ENCODE measurements around the gene COL6A3. TPM values are rescaled to one million over a fixed set of nuclear protein-coding genes. Genes with fewer than 3 reads are reported as not detected.

The COL6A3 gene
- total RNA-seq, 1 donor = 0.52 TPM

DNA sequence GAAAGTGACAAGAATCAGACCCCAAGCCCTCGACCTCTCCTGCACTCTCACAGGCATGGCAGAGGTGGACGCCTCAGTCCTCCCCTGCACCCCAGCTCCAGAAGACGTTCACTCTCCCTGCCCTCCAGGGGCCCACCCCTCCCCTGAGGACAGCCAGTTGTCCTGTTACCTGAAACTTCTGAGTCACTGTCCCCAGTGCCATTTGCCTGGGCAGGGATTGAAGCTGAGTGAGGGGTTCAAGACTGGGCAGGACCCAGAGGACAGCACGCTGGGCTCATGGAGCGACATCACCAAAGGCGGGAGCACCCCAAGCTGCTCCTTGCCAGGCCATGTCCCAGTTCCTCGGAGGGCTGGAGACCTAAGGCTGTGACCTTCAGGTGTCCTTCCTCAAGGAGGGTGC, 34.2 kb upstream of the COL6A3 start:
- Histone ChIP-seq H3K27me3 (ENCODE audit: insufficient read depth, low read length) (no peaks in the 10 kb centered on the region), H3K9me3 (ENCODE audit: low read depth, low read length) (no peaks in the 10 kb centered on the region), H3K4me1 (ENCODE audit: insufficient read depth, low read length) (no peaks in the 10 kb centered on the region), H3K4me3 (ENCODE audit: low read length) (no peak overlapping the region)

DNA sequence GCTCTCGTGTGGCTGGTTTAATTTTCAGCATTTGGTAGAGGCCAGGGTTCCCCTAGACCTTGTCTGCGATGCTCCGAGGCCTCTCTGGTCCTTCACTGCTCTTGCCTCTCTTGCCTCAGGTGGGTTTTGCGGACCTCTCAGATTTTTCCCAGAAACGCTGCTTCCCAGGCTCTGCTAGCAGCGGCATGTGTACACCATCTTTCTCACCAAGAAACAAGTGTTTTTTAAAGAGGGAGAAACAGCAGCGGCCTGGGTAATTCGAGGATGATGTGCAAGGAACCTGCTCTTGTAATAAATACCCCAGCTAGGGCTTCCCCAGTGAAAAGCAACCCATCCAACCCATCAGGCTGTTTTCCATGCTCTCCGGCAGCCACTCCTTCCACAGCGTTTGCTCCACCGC, 33.5 kb upstream of the COL6A3 start:
- Histone ChIP-seq H3K4me3 (ENCODE audit: low read length) (no peak overlapping the region), H3K27me3 (ENCODE audit: insufficient read depth, low read length) (no peaks in the 10 kb centered on the region), H3K9me3 (ENCODE audit: low read depth, low read length) (no peaks in the 10 kb centered on the region), H3K4me1 (ENCODE audit: insufficient read depth, low read length) (no peaks in the 10 kb centered on the region)

DNA sequence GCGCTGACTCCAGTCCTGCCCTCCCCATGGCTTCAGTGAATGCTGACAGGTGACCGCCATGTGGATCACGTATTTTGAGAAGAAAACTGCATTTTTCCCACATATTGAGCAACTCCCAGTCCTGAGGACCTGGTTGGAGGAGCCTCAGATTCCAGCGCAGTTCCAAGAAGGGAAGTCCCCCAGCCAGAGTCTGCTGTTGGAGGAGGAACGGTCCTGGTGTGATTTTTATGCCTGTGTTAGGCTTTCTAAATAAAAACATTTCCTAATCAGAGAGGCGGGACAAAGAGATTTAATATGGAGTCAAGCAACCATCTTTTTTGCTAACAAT, 32.3 kb upstream of the COL6A3 start:
- Histone ChIP-seq H3K9me3 (ENCODE audit: low read depth, low read length) (no peaks in the 10 kb centered on the region), H3K27me3 (ENCODE audit: insufficient read depth, low read length) (no peaks in the 10 kb centered on the region), H3K4me1 (ENCODE audit: insufficient read depth, low read length) (peaks cover 3% of the 10 kb centered on the region), H3K4me3 (ENCODE audit: low read length) (no peak overlapping the region)

DNA sequence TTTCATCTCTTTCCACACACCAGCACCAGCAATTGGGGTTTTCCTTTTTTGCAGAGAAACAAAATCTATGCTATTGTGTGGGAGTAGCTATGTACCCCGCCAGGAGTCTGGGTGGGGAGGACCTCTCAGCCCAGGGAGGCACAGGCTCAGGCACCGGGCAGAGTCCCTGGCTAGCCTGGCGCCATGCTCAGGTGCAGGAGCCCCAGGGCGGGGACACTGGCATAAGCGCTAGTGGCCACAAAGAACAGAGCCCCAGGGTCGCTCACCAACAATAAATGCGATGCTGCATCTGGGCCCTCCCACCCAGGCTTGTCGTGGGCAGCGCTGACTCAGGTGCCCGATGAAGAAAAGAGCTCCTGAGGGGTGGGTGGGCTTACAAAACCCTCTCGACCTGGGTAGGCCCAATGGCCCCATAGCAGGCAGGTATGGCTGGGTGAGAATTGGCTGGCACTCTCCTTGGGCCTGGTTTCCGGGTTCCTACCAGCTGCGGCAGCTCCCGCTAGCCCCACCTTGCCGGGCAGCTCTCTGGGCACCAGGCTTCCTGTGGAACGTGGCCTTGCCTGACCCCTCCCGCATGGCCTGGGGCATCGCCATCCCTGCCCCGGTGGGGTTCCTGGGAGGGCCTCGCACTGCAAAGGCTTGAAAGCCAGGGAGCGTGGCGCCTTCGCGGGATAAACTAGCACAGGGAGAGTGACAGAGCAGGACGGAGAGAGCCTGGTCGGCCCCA, 31.8 kb upstream of the COL6A3 start:
- no peak overlapping the region for H3K4me3 ChIP-seq (ENCODE audit: low read length)
- peaks cover 3% of the 10 kb centered on the region for H3K4me1 ChIP-seq (ENCODE audit: insufficient read depth, low read length)
- no peaks in the 10 kb centered on the region for H3K27me3 ChIP-seq (ENCODE audit: insufficient read depth, low read length)
- no peaks in the 10 kb centered on the region for H3K9me3 ChIP-seq (ENCODE audit: low read depth, low read length)

DNA sequence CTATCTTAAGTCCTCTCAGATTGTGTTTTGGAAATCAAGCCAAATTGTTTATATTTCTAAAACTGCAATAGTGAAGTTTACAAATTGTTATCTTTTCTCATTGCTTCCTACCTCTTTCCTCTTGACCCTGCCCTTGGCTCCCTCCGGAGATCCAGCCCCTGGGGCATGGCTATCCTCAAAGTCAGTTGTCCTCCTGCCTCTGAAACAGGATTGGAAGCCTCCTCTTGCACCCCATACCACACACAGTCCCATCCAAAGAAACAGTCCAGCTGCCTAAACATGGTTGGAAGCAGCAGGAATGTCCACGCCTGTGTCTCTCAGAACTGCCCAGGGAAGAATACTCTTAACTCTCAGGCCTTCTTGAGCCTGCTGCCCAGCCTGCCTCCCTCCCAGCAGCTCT, 30.1 kb upstream of the COL6A3 start:
- Histone ChIP-seq H3K27me3 (ENCODE audit: insufficient read depth, low read length) (no peaks in the 10 kb centered on the region), H3K4me1 (ENCODE audit: insufficient read depth, low read length) (peaks cover 3% of the 10 kb centered on the region), H3K4me3 (ENCODE audit: low read length) (no peak overlapping the region), H3K9me3 (ENCODE audit: low read depth, low read length) (no peaks in the 10 kb centered on the region)

DNA sequence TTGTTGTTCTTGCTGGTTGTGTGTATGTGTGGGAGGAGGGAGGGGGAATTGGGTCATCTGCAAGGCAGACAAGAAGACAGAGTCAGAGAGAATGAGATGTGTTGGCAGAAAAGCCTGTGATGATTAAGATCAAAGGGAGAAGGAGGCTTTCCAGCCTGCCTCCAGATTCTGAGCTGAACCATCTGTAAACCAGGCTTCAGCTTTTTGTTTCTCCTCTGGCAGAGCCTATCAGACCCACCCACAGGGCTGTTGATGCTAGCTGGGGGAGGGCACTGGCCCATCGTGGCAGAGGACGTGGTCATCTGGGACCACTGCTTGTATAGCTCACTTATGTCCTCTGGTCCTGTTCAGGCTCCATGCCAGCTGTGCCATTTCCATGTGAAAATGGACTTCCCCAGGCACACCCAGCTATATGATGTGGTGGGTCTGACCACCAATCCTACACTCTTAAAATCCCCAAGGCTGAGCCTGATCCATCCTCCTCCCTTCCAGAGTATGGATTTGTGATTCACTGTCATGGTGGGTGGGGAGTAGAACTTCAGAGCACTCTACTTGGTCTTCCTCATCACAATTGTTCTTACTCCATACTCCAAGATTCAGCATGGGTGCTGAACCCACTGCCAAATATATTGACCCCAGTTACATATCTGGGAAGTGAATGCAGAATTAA, 27.8 kb upstream of the COL6A3 start:
- H3K9me3 ChIP-seq (ENCODE audit: low read depth, low read length) = no peaks in the 10 kb centered on the region
- H3K4me3 ChIP-seq (ENCODE audit: low read length) = no peak overlapping the region
- peaks cover 3% of the 10 kb centered on the region for H3K4me1 ChIP-seq (ENCODE audit: insufficient read depth, low read length)
- no peaks in the 10 kb centered on the region for H3K27me3 ChIP-seq (ENCODE audit: insufficient read depth, low read length)

DNA sequence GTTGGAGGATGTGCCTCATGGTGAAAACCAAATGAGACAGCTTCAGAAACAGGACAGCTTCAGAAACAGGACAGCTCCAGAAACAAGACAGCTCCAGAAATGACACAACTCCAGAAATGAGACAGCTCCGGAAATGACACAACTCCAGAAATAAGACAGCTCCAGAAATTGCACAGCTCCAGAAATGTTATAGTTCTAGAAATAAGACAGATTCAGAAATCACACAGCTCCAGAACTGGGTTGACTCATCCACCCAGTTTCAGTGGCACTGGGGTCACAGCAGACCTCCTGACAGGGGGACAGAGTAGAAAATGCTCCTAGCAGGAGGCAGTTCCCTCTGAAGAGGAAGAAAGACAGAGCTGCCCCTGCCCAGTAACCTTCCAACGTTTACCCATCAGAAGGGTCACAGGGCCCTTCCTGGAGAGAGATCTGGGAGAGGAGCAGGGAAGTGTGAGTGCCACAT, 26.9 kb upstream of the COL6A3 start:
- Histone ChIP-seq H3K27me3 (ENCODE audit: insufficient read depth, low read length) (no peaks in the 10 kb centered on the region), H3K9me3 (ENCODE audit: low read depth, low read length) (no peaks in the 10 kb centered on the region), H3K4me1 (ENCODE audit: insufficient read depth, low read length) (peaks cover 3% of the 10 kb centered on the region), H3K4me3 (ENCODE audit: low read length) (no peak overlapping the region)

DNA sequence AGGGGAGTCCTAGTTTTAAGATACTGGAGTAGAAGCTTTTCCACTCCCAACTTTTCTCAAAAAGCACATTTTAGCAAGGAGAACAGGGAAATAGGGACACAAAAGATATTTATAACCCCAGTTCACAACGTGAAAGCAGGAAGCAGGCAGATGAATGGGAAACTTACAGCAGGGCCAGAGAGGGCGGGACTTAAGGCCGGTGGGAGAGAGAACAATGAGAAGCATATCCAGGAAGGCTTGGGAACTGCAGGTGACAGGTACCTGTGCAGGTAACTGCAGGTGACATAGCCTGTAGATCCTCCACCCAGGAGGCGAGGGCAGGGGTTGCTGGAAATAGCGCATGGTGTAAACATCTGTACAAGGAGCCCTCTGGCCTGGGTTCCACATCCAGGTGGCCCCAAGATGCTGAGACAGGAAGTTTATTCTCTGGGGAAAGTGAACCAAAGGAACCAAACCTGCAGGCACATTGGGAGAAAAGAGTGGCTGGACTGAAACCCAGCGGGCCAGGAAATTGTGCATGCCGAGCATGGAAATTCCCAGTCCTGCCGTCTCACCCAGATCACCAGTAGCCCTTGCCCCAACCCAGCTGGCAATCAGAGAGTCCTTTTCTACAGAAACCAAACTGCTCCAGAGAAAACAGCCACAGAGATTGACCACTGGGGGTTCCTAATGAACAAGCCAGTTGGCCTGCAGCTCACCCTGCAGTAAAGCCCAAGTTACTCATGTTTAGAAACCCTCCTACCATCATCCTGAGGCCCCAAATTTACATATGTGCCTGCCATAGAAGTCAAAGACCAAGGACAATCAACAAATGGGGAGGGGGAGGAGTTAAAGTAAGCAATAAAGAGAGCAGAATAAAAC, 24.3 kb upstream of the COL6A3 start:
- Histone ChIP-seq H3K27me3 (ENCODE audit: insufficient read depth, low read length) (no peaks in the 10 kb centered on the region), H3K4me1 (ENCODE audit: insufficient read depth, low read length) (peaks cover 29% of the 10 kb centered on the region), H3K4me3 (ENCODE audit: low read length) (no peak overlapping the region), H3K9me3 (ENCODE audit: low read depth, low read length) (no peaks in the 10 kb centered on the region)

DNA sequence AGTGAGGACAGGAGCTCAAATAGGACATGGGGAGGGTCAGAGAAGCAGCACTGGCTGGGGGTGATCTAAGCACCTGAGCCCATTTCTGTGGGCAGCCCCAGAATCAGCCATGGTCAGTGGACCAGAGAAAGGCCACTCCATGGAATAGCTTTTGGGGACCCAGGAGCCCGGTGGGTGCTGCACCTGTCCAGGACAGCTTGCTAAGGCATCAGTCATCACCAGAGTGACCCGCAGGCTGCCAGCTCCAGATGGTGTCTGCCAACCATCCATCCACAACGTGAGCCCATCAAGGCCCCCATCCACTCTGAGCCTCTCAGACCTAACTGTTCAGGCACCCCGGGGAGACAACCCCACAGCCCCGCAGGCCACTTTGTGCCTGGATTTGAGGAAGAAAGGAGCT, 23.6 kb upstream of the COL6A3 start:
- H3K9me3 ChIP-seq (ENCODE audit: low read depth, low read length) = no peaks in the 10 kb centered on the region
- no peak overlapping the region for H3K4me3 ChIP-seq (ENCODE audit: low read length)
- peaks cover 36% of the 10 kb centered on the region for H3K4me1 ChIP-seq (ENCODE audit: insufficient read depth, low read length)
- H3K27me3 ChIP-seq (ENCODE audit: insufficient read depth, low read length) = no peaks in the 10 kb centered on the region

DNA sequence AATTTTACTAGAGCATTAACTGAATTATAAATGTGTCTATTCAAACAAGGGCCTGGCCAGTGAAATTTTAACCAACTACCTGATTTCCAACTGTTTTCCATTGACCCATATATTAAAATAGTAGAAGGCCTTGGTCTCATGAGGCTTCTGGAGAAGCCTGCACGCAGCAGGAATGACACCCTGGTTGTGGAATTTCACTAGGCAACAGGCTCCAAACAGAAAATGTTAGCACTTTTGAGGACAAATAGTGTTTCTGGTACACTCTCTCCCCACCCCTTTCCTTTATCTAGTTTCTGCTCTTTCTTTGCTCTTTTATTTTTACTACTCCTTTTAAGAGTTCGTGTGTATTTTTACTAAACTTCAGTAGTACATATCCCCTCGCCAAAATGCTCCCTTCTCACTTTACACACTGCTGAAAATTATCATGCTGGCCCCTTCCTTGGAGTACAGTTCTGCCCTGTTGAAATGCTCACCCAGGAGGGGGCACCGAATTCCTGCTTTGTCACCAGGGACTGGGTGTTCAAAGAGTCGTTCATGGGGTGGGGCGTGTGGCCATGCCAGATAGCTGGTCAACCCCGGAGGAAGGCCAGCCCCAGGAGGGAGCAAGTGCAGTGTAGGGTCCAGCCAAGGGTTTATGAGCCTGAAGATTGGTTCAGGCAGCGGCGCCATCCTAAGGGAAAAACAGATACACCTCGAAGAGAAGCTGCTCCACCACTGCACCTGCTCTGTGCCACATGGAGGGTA, 22.1 kb upstream of the COL6A3 start:
- peaks cover 39% of the 10 kb centered on the region for H3K4me1 ChIP-seq (ENCODE audit: insufficient read depth, low read length)
- no peak overlapping the region for H3K4me3 ChIP-seq (ENCODE audit: low read length)

DNA sequence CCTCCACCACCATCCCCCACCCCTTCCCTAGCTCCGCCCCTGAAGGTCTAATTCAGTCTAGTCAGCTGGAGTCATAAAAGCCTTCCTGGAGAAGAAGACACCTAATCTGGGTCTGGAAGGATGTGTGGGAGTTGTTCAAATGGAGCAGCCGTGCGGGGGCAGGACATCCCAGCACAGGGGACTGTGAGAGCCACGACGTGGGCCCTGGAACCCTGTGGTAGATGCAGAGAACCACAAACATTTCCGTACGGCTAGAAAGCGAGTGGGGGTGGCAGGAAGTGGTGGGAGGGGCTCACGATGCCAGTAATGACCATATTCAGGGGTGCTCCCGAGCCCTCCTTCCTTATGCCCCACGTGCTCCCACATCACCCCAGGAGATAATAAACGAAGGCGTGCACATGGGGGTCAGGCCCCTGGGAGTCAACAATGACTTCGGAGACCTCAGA, 20.9 kb upstream of the COL6A3 start:
- Histone ChIP-seq H3K4me1 (ENCODE audit: insufficient read depth, low read length) (peaks cover 39% of the 10 kb centered on the region), H3K4me3 (ENCODE audit: low read length) (no peak overlapping the region)

More for the DNA sequence above, 22.1 kb upstream of the COL6A3 start:
- H3K27me3 ChIP-seq (ENCODE audit: insufficient read depth, low read length) = no peaks in the 10 kb centered on the region
- no peaks in the 10 kb centered on the region for H3K9me3 ChIP-seq (ENCODE audit: low read depth, low read length)

DNA sequence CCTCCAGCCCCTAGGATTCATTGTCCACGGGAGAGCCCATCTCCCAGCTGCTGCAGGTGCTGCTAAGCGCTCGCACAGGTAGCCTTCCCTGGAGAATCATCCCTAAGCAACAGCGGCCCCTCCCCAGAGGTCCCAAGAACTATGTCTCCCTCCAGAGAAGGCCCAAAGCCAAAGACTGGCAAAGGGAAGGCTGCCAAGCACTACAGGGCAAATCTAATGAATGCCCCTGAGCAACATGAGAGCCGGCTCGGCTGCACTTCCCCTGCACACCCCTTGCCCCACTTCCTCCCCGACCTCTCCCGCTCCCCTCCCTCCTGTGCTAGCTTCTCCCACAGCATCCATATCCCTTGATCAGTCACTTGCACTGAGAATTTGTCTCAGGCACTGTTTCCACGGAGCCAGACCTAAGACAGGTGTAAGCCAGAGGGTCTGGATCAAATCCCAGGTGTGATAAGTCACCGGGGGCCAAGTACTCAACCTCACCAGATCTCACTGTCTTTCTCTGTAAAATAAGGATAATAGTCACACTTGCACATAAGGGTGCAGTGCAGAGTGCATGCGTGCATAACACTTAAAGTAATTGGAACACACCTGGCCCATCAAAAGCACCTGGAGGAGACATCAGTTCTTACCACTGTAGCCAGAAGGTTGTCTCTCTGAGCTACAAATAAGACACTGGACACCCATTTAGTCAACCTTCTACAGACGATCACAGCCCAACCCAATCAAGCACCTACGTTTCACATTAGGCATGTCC, 20.1 kb upstream of the COL6A3 start:
- Histone ChIP-seq H3K4me1 (ENCODE audit: insufficient read depth, low read length) (peaks cover 40% of the 10 kb centered on the region), H3K9me3 (ENCODE audit: low read depth, low read length) (no peaks in the 10 kb centered on the region), H3K4me3 (ENCODE audit: low read length) (no peak overlapping the region), H3K27me3 (ENCODE audit: insufficient read depth, low read length) (no peaks in the 10 kb centered on the region)

More for the DNA sequence above, 20.9 kb upstream of the COL6A3 start:
- Histone ChIP-seq H3K27me3 (ENCODE audit: insufficient read depth, low read length) (no peaks in the 10 kb centered on the region), H3K9me3 (ENCODE audit: low read depth, low read length) (no peaks in the 10 kb centered on the region)

DNA sequence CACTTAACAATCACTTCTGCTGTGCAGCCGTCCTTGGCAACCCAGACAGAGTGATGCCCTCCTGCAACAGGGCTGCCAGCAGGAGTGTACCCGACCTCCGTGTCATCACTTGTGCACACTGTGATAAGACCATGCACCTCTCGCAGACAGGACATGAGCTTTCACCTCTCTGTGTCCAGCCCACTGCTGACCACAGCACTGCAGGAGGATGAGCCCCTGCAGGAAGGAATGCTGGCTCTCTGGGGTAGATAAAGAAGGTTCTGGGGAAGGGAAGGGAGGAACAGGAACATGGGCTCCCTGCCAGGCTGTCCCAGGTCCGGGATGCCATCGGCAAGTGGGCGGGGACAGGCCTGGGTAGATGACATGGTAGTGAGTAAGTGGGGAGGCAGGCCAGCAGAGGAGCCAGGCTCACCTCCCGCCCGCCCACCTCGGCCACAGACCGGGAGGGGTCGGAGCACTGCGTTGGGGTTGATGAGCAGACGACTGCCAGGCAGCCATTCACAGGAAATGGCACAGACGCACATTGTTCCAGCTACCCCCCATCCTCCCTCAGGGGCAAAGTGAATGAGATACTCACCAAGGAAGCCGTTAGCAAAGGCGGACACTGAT, 18.6 kb upstream of the COL6A3 start:
- Histone ChIP-seq H3K27me3 (ENCODE audit: insufficient read depth, low read length) (no peaks in the 10 kb centered on the region), H3K9me3 (ENCODE audit: low read depth, low read length) (no peaks in the 10 kb centered on the region), H3K4me1 (ENCODE audit: insufficient read depth, low read length) (peaks cover 53% of the 10 kb centered on the region), H3K4me3 (ENCODE audit: low read length) (no peak overlapping the region)

DNA sequence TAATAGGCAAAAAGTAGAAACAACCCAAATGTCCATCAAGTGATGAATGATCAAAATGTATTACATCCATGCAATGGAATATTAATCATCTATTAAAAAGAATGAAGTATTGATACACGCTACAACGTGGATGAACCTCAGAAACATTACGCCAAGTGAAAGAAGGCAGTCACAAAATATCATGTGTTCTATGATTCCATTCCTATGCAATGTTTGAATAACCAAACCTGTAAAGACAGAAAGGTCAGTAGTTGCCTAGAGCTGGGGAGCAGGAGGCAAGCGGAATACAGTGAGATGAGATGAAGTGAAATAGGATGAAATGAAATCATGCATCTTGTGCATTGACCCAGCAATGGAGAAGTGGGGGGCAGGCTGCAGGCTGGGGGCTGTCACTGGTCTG, 17.9 kb upstream of the COL6A3 start:
- H3K27me3 ChIP-seq (ENCODE audit: insufficient read depth, low read length) = no peaks in the 10 kb centered on the region
- peaks cover 54% of the 10 kb centered on the region for H3K4me1 ChIP-seq (ENCODE audit: insufficient read depth, low read length)
- H3K9me3 ChIP-seq (ENCODE audit: low read depth, low read length) = no peaks in the 10 kb centered on the region
- H3K4me3 ChIP-seq (ENCODE audit: low read length) = no peak overlapping the region

All from mononuclear cell (primary cell).